K562 (cell line): ENCODE measurements around the gene EMC6. TPM values are rescaled to one million over a fixed set of nuclear protein-coding genes. Genes with fewer than 3 reads are reported as not detected.
A peak's percentile ranks its signal among the peaks of the same experiment; 100 is the strongest.

Experiments used
- CBX8 ChIP-seq: fragments of 200-600 bp; sonication (generic); IDR thresholded peaks from 2 replicates; pipeline ENCODE4 v1.6.1; 2012; ENCODE audit warnings: borderline replicate concordance, mixed run types, low read depth, mild to moderate bottlenecking, moderate library complexity, mixed read lengths, low read length, control low read depth, inconsistent platforms; ENCODE audit not compliant: poor library complexity, severe bottlenecking; ENCODE audit errors: extremely low read depth
- GATAD2A ChIP-seq: fragments of 450-650 bp; IDR thresholded peaks from 2 replicates; pipeline ENCODE4 v1.6.1; 2017
- GTF2F1 ChIP-seq: IDR thresholded peaks from 2 replicates; pipeline ENCODE4 v1.6.1; 2011; ENCODE audit warnings: low read depth, low read length, improper control_type of control experiment
- ILK ChIP-seq: fragments of 450-650 bp; IDR thresholded peaks from 2 replicates; pipeline ENCODE4 v1.6.1; 2016; ENCODE audit warnings: missing genetic modification characterization, low read depth, mild to moderate bottlenecking, missing compliant biosample characterization, moderate library complexity, borderline replicate concordance
- KDM5B ChIP-seq: fragments of 200-600 bp; sonication (generic); IDR thresholded peaks from 2 replicates; pipeline ENCODE4 v1.6.1; 2012; ENCODE audit warnings: low read depth, mild to moderate bottlenecking, moderate library complexity, low read length, control low read depth, inconsistent platforms; ENCODE audit not compliant: insufficient replicate concordance
- NFYB ChIP-seq: IDR thresholded peaks from 2 replicates; pipeline ENCODE4 v1.6.1; 2011; ENCODE audit warnings: mild to moderate bottlenecking, moderate library complexity; ENCODE audit not compliant: insufficient read length; ENCODE audit errors: extremely low read depth
- SAFB2 ChIP-seq: fragments of 200-400 bp; formaldehyde crosslinking; IDR thresholded peaks from 2 replicates; pipeline ENCODE4 v1.6.1; 2018; ENCODE audit warnings: borderline replicate concordance, low read length, low read depth, moderate library complexity; ENCODE audit not compliant: severe bottlenecking
- SIX5 ChIP-seq, 2 experiments: IDR thresholded peaks; 2 replicates each; pipeline ENCODE4 v1.6.1; 2011; ENCODE audit warnings: low read length in 2 of 2, borderline replicate concordance in 1 of 2, low read depth in 1 of 2, mild to moderate bottlenecking in 1 of 2, moderate library complexity in 1 of 2; ENCODE audit not compliant: insufficient read depth in 1 of 2
- SRSF9 ChIP-seq: fragments of 200-400 bp; formaldehyde crosslinking; IDR thresholded peaks from 2 replicates; pipeline ENCODE4 v1.6.1; 2017; ENCODE audit warnings: low read depth, low read length, borderline replicate concordance
- ZBTB7A ChIP-seq: IDR thresholded peaks from 2 replicates; pipeline ENCODE4 v1.6.1; 2011; ENCODE audit warnings: low read depth, mild to moderate bottlenecking, low read length, moderate library complexity, borderline replicate concordance; ENCODE audit not compliant: control insufficient read depth
- ZNF436 ChIP-seq: fragments of 250-450, 450-650 bp; sonication (Bioruptor Pico); formaldehyde crosslinking; IDR thresholded peaks from 2 replicates; pipeline ENCODE4 v1.7.0; 2020; ENCODE audit warnings: mild to moderate bottlenecking
- polyA plus RNA-seq, 8 experiments: library from polyadenylated mRNA; depleted of rRNA in 4 of 8; stranded (reverse) in 5 of 8; unstranded in 3 of 8; fragments of >200 nt; fragmentation: Nextera tagmentation in 2 of 8; fragmentation: Illumina TruSeq in 1 of 8; extraction: Ambion mirVana in 2 of 8; extraction: Trizol in 1 of 8; gene quantifications; 2 replicates each; pipeline versions ENCODE4 v1.2.1 to v1.2.3, GENCODE V29; 2011 to 2014; ENCODE audit warnings: inconsistent platforms in 1 of 8, missing spikeins in 1 of 8
- total RNA-seq, 7 experiments: library from RNA; depleted of rRNA in 6 of 7; stranded (reverse); fragments of >200 nt in 6 of 7; fragmentation: Illumina TruSeq in 2 of 7; extraction: Trizol in 2 of 7; gene quantifications; 2 replicates each; pipeline versions ENCODE4 v1.2.1 to v1.2.3, GENCODE V29; 2011 to 2021; ENCODE audit warnings: low replicate concordance in 1 of 7
- TF ChIP-seq, protein P1 (sequence below): fragments of 450-650 bp; formaldehyde crosslinking; IDR thresholded peaks from 2 replicates; pipeline ENCODE4 v1.4.0; 2020; ENCODE audit warnings: mild to moderate bottlenecking, moderate library complexity
- TF ChIP-seq, protein P2 (sequence below): fragments of 250-450 bp; sonication (Bioruptor Pico); IDR thresholded peaks from 2 replicates; pipeline ENCODE4 v1.5.0; 2021; ENCODE audit warnings: mild to moderate bottlenecking, borderline replicate concordance
- TF ChIP-seq, protein P3 (sequence below): fragments of 450-650 bp; formaldehyde crosslinking; IDR thresholded peaks from 2 replicates; pipeline ENCODE4 v1.4.0; 2022; ENCODE audit warnings: missing genetic modification characterization
- TF ChIP-seq, protein P4 (sequence below), 3 experiments: IDR thresholded peaks in 2 of 3; conservative IDR thresholded peaks in 1 of 3; 2 replicates each; pipeline ENCODE4 v1.5.1; 2011 to 2012; ENCODE audit warnings: low read length in 3 of 3, mild to moderate bottlenecking in 3 of 3, control low read depth in 2 of 3, improper control_type of control experiment in 1 of 3, inconsistent platforms in 1 of 3, low read depth in 1 of 3, mixed read lengths in 1 of 3, moderate library complexity in 1 of 3; ENCODE audit not compliant: insufficient read depth in 2 of 3

EMC6 gene
- total and polyA plus RNA-seq, 9 of the 15 experiments (the other 6 are each of a cell fraction or from before 2014, with no cell fraction given): 2.9 to 136 (median 24.9) TPM

DNA sequence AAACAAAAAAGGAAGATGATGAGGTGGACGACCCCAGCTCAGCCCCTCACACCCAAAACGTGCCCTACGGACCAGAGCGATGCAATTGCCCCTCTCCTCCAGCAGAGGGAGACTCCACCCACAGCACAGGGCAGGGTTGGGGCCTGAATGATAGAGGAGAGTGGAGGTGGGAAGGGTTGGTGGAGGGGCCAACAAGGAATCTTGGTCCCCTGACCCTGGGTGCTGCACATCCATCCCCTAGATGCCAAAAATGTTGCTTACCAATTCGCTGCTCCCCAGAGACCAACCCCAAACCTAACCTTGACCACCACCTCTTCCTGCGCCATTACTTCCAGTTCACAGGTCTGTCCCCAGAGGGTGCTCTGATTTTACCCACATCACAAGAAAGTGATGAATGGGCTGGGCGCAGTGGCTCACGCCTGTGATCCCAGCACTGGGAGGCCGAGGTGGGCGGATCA lies 14.5 kb downstream of the EMC6 start (continued):
- TF ChIP-seq SIX5 (IDR thresholded peaks at IDR 0.05; ENCODE audit: borderline replicate concordance in 1 of 2, insufficient read depth in 1 of 2, low read depth in 1 of 2, low read length in 2 of 2) (no peak), GTF2F1 (no peak), GATAD2A (no peak), SRSF9 (no peak), NFYB (no peak), ZBTB7A (peak; percentile 66), ILK (tag) (no peak), SAFB2 (no peak), CBX8 (no peak), KDM5B (no peak), ZNF436 (no peak)
- TF ChIP-seq, protein P1, sequence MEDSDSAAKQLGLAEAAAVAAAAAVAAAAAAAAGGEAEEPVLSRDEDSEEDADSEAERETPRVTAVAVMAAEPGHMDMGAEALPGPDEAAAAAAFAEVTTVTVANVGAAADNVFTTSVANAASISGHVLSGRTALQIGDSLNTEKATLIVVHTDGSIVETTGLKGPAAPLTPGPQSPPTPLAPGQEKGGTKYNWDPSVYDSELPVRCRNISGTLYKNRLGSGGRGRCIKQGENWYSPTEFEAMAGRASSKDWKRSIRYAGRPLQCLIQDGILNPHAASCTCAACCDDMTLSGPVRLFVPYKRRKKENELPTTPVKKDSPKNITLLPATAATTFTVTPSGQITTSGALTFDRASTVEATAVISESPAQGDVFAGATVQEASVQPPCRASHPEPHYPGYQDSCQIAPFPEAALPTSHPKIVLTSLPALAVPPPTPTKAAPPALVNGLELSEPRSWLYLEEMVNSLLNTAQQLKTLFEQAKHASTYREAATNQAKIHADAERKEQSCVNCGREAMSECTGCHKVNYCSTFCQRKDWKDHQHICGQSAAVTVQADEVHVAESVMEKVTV (CRISPR knock-in tag): peak; percentile 62
- TF ChIP-seq, protein P2, sequence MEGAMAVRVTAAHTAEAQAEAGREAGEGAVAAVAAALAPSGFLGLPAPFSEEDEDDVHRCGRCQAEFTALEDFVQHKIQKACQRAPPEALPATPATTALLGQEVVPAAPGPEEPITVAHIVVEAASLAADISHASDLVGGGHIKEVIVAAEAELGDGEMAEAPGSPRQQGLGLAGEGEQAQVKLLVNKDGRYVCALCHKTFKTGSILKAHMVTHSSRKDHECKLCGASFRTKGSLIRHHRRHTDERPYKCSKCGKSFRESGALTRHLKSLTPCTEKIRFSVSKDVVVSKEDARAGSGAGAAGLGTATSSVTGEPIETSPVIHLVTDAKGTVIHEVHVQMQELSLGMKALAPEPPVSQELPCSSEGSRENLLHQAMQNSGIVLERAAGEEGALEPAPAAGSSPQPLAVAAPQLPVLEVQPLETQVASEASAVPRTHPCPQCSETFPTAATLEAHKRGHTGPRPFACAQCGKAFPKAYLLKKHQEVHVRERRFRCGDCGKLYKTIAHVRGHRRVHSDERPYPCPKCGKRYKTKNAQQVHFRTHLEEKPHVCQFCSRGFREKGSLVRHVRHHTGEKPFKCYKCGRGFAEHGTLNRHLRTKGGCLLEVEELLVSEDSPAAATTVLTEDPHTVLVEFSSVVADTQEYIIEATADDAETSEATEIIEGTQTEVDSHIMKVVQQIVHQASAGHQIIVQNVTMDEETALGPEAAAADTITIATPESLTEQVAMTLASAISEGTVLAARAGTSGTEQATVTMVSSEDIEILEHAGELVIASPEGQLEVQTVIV (CRISPR knock-in tag): no peak
- TF ChIP-seq, protein P3, sequence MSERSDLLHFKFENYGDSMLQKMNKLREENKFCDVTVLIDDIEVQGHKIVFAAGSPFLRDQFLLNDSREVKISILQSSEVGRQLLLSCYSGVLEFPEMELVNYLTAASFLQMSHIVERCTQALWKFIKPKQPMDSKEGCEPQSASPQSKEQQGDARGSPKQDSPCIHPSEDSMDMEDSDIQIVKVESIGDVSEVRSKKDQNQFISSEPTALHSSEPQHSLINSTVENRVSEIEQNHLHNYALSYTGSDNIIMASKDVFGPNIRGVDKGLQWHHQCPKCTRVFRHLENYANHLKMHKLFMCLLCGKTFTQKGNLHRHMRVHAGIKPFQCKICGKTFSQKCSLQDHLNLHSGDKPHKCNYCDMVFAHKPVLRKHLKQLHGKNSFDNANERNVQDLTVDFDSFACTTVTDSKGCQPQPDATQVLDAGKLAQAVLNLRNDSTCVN (CRISPR knock-in tag): no peak
- TF ChIP-seq, protein P4, sequence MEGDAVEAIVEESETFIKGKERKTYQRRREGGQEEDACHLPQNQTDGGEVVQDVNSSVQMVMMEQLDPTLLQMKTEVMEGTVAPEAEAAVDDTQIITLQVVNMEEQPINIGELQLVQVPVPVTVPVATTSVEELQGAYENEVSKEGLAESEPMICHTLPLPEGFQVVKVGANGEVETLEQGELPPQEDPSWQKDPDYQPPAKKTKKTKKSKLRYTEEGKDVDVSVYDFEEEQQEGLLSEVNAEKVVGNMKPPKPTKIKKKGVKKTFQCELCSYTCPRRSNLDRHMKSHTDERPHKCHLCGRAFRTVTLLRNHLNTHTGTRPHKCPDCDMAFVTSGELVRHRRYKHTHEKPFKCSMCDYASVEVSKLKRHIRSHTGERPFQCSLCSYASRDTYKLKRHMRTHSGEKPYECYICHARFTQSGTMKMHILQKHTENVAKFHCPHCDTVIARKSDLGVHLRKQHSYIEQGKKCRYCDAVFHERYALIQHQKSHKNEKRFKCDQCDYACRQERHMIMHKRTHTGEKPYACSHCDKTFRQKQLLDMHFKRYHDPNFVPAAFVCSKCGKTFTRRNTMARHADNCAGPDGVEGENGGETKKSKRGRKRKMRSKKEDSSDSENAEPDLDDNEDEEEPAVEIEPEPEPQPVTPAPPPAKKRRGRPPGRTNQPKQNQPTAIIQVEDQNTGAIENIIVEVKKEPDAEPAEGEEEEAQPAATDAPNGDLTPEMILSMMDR (IDR thresholded peaks at IDR 0.05 in 2 of 3, conservative IDR thresholded peaks at IDR 0.05 in 1 of 3; ENCODE audit: insufficient read depth in 2 of 3, low read depth in 1 of 3, low read length in 3 of 3): peak; percentile 69 to 89 (median 85)
